Epithelial cell of proximal tubule (primary cell): Measurements from ENCODE around the gene METTL25B. TPM values are rescaled to one million over a fixed set of nuclear protein-coding genes. Genes with fewer than 3 reads are reported as not detected.

ENCODE experiments used
- DNase-seq: peaks from one replicate; pipeline ENCODE4 v3.0.0-alpha.2; 2011; ENCODE audit warnings: low read depth
- H3K4me3 ChIP-seq: 2 replicates; pipeline ENCODE4 v1.5.1; 2011; ENCODE audit warnings: low read depth, mild to moderate bottlenecking, low read length
- CTCF ChIP-seq: conservative IDR thresholded peaks from 2 replicates; pipeline ENCODE4 v1.5.1; 2012; ENCODE audit warnings: low read depth, mild to moderate bottlenecking, low read length
- total RNA-seq: library from RNA; depleted of rRNA; stranded (reverse); fragments of >200 nt; gene quantifications from 2 replicates; pipeline ENCODE4 v1.2.3, GENCODE V29; 2015

METTL25B gene
- total RNA-seq, 1 donor from 2014 or later = 19.9 TPM

- no peak for DNase-seq
- TF ChIP-seq CTCF = no peak
- H3K4me3 ChIP-seq = no peak overlapping the region
These were observed 24.9 kb upstream of the METTL25B start for GRCh38 chr1:156703336-156703735.

- no peak for DNase-seq
- no peak overlapping the region for H3K4me3 ChIP-seq
- no peak for TF ChIP-seq CTCF
These were observed 24.5 kb upstream of the METTL25B start for GRCh38 chr1:156703741-156704140.

GRCh38 chr1:156704166-156704711 lies 24.0 kb upstream of the METTL25B start:
- TF ChIP-seq CTCF = no peak
- H3K4me3 ChIP-seq = no peak overlapping the region
- no peak for DNase-seq

GRCh38 chr1:156704930-156705320 lies 23.3 kb upstream of the METTL25B start:
- H3K4me3 ChIP-seq = peak overlapping the region; percentile 55
- DNase-seq = no peak
- peak; percentile 2 for TF ChIP-seq CTCF

GRCh38 chr1:156705321-156705917 lies 22.9 kb upstream of the METTL25B start, which contains the start of gene CRABP2:
TSS of gene CRABP2 (minus strand) at chr1:156705583. CDS start at chr1:156705446, 137 bp downstream.
- no peak for DNase-seq
- TF ChIP-seq CTCF = peak; percentile 1

GRCh38 chr1:156705918-156706656 lies 22.2 kb upstream of the METTL25B start:
- TF ChIP-seq CTCF = peak; percentile 82
- no peak for DNase-seq

More at GRCh38 chr1:156705321-156705917, 22.9 kb upstream of the METTL25B start, which contains the start of gene CRABP2:
- H3K4me3 ChIP-seq = peak within 1 kb of the TSS; percentile 55

More at GRCh38 chr1:156705918-156706656, 22.2 kb upstream of the METTL25B start:
- peak overlapping the region; percentile 55 for H3K4me3 ChIP-seq
